Measurements from ENCODE around the gene RNF207.

Gene RNF207

DNA sequence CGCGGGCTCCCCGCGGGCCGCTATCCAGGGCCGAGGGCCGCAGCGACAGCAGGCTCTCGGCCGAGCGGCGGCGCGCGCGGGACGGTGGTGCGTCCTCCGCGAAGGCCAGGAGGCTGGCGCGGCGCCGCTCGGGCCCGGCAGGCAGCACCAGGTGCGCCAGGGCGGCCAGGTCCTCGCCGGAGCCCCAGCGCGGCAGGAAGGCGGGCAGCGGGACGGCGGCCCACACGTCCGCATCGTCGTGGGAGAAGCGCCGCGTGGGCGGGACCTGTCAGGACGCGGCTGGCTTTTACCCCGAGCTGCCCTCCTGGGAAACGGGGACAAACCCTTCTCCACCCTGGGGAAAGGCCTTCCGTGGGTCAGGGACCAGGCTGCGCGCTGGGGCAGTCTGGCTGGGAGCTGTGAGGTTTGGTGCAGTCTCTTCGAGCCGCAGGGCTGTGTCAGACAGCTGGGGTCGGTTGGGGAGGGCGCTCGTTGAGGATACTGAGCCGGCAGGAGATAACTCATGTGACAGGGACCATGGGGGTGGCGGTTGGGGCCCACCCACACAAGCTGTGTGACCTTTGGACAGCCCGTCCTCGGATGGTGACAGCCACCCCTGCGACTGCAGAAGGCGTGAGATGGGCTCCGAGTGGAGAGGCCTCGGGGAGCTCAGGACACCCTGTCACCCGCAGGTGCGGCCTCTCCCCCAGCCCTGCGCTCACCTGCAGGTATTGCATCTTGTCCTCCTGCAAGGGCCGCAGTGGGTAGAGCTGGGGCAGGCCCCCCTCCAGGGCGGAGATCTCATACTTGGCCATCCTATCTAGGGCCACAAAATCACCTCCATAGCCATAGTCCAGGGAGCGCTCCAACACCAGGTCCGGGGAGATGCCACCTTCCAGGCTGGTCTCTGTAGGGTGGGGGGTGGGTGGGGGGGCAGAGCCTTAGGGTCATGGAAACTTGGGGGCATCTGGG lies 44.1 kb downstream of the RNF207 start:
- DNase-seq: no peak

DNA sequence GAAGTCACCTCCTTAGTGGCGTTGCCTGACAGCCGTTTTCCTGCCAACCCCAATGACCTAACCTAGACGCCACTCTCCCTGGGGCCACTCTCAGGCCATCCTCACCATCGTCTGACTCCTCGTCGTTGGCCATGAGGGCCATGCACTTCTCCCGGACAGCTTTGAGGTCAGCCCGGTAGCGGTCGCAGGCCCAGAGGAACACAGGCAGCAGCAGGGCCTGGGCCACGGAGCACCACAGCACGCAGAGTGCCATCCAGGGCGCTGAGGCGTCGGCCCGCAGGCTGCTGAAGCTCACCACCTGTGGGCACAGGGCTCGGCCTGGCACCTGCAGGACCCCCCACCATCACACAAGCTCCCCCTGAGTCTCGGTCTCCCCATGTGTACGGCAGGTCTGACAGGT lies 45.3 kb downstream of the RNF207 start:
- DNase-seq: no peak

DNA sequence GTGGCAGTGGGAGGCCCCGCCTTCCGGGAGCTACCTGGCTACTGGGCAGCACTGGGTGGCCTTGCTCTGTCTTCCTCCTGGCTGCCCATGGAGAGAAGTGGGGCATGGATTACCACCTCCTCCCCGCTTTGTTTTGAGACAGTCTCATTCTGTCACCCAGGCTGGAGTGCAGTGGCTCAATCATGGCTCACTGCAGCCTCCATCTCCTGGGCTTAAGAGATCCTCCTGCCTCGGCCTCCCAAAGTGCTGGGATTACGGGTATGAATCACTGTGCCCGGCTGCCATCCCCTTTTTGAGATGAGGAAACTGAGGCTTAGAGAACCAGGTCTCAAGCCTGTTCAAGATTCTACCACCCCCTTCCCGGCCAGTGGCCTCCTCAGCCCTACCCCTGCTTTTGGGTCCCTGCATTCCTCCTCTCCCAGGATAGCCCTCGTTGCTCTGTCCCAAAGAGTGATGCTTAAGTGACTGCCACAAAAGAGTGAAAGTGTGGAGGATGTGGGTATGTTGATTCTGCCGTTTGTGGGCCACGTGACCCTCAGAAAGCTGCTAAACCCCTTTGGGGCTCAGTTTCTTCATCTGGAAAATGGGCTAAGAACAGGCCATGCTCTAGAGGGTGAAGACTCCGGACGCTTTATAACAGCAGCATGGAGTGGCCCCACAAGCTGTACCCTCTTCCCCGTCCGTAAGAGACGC lies 45.9 kb downstream of the RNF207 start:
- DNase-seq: no peak

- no peak for DNase-seq
Observed at GRCh38 chr1:6252374-6252710, 46.4 kb downstream of the RNF207 start.

DNA sequence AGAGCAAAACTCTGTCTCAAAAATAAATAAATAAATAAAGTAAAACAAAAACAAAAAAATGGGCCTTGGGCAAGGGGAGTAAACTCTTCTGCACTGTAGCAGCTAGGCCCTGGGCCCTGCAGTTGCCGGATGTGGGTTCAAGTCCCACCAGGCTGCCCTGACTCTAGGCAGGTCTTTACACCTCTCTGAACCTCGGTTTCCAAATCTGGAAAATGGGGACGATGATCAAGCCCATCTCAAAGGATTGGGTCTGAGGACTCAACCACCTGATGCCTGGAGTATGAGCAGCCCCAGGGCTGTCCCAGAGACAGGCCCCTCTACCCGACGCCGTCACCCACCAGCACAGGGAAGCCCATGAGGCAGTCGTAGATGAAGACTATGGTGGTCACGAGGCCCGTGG lies 47.5 kb downstream of the RNF207 start:
- DNase-seq: no peak

DNA sequence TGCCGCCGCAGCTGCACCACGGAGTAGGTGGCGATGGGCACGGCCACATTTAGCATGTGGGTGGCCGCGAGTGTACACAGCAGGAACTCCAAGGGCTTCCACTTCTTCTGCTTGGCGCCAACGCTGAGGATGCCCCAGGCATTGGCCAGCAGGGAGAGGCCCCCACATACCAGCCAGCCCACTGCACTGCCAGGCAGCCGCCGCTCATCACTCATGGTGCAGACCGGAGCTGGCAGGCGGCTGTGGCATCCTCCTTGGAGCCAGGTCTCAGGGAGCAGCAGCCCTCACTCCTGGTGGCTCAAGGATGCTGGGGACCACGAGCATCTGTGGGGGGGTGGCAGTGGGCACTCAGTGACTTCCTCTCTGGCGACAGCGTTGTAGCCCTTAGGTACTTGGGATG lies 48.8 kb downstream of the RNF207 start:
- no peak for DNase-seq

GRCh38 chr1:6256645-6257044 lies 50.7 kb downstream of the RNF207 start:
- no peak for DNase-seq

DNA sequence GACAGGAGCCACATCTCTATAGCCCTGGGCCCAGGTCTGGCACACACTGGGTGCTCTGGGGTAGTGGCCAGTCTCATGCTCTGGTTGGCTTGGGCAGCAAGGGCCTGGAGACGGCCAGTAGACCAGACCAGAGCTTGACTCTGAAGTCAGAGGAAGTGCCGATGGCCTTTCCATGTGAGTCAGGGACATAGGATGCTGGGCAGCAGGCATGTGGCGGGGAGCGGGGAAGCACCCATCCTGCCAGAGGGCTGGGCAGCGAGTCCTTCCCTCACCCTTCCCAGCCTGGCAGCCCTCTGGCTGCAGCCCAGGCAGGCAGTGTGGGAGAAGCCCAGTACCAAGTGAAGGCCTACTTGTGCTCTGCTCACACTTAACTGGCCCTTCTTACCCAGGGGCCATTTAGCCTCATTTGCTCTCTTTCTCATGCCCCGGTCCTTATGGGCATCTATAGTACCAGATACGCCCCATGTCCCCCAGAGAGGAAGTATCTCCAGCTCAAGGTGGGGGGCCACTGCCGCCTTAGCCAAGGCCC lies 51.7 kb downstream of the RNF207 start:
- DNase-seq: no peak

DNA sequence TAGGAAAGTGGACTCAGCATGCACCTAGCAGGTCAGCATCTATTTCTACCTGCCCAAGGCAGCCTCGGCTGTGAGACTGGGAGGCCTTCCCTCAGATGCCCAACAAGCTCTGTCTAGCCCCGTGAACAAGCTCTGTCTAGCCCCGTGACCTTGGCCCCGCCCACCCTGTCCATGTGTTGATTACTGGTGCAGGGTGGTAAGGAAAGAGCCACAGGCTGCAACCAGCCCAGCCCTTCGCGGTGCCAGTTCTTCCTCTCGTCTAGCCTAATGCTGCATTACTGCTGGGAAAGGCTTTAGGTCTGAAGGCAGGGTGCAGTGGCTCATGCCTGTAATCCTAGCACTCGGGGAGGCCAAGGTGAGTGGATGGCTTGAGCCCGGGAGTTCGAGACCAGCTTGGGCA lies 52.8 kb downstream of the RNF207 start:
- DNase-seq: no peak

DNA sequence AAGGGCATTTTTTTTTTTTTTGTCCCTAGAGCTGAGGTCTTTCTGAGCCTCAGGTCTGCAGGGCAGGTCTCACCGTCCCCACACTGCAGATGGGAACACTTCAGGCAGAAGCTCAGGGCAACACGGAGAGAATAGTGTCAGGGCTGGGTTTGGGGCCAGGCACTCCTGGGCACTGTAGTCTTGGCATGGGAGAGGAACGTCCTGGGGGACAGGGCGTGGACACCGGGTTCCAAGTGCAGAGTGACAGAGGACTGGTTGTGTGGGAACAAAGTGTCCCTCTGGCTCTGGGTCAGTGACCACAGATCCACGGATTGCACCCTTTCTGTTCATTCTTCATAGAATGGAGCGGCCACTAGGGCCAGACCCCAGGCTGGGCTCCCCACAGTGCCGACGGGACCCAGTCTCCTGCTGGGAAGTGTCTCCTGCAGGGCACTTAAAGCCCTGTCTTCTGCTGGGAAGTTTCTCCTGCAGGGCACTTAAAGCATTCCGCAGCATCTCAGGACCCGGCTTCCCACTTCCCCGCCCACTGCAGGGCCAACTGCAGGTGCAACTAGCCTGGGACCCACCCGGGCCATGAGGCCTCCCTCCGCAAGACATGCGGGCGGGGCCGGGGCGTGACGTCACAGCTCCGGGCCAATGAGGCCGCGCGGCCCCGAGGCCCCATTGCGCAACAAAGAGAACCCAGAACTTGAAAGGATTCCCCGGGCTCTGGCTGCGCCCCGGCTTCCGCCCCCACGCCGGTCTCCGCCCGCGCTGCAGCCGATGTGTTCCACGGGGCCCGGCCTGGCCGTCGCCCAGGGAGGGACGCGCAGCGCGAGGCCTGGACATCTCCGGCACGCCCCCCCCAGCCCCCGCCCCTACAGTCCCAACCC lies 53.8 kb downstream of the RNF207 start:
- DNase-seq: peak; percentile 53

DNA sequence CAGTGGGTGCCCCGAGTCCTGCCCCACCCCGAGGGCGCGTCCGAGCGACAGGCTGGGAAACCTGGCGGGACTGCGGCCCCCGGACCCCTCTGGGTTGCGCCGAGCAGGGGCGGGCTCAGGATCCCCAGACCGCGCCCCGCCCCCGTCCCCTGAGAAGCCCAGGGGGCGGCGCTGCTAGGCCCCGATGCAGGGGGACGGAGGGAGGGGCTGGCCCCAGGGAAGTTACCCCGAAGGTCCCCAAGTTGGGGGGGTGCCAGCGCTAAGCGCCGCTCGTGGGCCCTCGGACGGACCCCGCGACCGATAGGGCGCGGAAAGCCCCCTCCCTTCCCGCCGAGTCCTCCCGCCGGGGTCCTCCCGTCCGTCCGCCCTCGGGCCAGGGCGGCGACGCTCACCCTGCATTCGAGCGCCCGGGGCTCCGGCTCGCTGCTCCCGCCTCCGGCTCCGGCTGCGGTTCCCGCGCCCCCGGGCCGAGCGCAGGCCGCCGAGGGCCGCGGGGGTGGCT lies 54.6 kb downstream of the RNF207 start:
- no peak for DNase-seq

GRCh38 chr1:6260961-6261614 lies 55.2 kb downstream of the RNF207 start, which contains the start of gene GPR153:
GPR153 (minus strand) TSS chr1:6261098; CDS start chr1:6254905, 6,193 bp downstream.
- DNase-seq: no peak

DNA sequence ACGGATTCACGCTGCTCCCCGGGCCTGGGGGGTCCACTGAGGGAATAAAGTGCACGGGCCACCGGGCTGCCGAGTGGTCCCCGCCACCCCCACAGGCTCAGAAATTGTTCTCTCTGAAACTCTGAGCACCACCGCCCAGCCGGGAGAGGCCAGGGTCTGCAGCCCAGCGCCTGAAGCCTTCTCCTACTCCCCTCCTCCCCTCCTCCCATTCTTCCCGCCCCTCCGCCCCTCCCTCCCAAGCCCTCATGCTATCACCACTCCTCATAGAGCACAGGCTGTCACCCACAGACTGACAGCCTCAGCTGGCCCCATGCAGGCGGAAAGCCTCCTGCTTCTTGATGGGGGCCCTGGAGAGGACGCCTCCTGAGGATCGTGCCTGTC lies 55.7 kb downstream of the RNF207 start:
- no peak for DNase-seq

DNA sequence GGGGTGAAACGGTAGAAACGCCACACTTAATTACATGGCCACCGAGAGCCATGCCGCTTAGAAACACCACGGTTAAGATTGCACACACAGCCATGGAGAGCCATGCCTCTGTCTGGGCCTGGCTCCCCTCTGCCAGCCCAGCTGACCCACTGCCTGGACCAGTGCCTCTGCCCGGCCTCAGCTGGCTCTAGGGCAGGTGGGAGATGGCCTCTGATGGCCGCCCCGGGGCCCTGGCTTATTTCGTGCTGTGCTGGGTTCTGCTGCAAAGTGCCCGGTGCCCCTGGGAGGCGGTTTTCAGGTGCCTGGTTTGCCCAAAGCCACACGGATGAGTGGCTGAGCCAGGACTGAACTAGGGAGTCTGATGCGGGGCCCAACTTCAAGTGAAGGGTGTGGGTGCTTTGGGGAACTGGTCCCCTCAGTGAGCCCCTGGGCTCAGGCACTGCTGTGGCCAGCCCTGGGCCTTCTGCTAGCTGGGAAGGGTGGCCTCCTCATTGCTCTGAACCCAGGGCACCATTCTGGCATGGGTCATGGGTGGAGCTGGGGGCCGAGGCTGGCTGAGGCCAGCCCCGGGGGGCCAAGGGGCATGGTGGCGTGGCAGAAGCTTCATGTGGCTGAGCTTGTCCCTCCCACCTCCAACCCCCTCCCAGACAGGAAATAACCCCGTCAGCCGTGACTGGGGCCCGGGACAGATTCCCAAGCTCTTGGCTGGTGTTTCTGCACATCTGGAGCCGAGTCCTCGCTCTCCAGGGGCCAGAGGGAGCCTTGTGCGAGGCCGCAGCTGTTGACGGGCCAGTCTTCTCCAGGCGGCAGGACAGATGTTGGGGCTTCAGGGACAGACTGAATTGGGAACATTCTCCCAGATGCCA lies 56.9 kb downstream of the RNF207 start:
- no peak for DNase-seq

- no peak for DNase-seq
Observed at GRCh38 chr1:6263716-6264115, 57.8 kb downstream of the RNF207 start.

- DNase-seq: no peak
Observed at GRCh38 chr1:6265151-6265550, 59.2 kb downstream of the RNF207 start.

- no peak for DNase-seq
Observed at GRCh38 chr1:6266641-6267040, 60.7 kb downstream of the RNF207 start.

GRCh38 chr1:6267686-6268322 lies 61.9 kb downstream of the RNF207 start:
- DNase-seq: no peak

DNA sequence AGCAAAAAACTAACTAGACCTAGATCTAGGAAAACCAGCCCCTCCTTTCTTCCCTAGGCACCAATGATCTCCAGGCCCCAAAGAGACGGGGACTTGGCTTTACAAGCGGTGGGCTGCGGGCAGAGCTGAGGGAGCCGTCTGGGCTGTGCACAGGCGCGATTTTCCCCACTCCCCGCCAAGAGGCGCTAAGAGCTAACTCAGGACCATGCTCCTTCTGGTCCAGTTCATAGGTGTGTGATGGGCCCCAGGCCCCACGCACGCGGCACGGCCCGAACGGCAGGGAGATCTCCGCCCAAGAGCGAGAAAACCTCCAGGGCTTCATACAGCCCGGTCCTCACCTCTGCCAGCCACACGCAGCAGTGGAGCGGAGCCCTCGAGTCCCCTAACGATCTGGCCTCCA lies 62.5 kb downstream of the RNF207 start:
- no peak for DNase-seq

DNA sequence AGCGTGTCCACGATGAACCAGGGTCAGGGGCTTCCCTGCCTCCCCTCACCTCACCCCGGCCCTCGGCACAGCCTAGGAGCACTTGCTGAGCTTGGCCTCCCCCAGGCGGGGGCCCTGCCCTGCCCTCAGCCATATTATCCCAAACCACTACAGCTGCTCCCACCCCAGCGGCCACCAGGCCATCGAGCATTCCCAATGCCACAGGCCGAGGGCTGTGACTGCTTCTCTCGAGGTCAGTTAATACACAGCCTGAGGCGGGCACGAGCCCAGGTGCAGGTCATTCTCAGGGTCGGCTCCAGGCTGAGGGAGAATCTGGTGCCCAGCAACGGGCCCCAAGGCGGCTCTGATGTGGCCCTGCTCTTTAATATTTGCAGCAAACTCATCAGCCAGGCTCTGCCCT lies 63.4 kb downstream of the RNF207 start:
- DNase-seq: no peak
